ENCODE results near the gene ARRDC4. TPM values are rescaled to one million over a fixed set of nuclear protein-coding genes. Genes with fewer than 3 reads are reported as not detected.

Gene ARRDC4
- total RNA-seq, 1 donor from 2014 or later, result 52.8 TPM

- ATAC-seq (no peak), DNase-seq (no peak)
- no peaks in the 10 kb centered on the region for H3K4me1 ChIP-seq
- intact Hi-C loops (cut with DNase I), result no loop called here
- no peaks in the 10 kb centered on the region for H3K27me3 ChIP-seq (ENCODE audit: low read depth)
- no peak for TF ChIP-seq CTCF (IDR thresholded peaks at IDR 0.05)
- no peak overlapping the region for H3K27ac ChIP-seq
- H3K36me3 ChIP-seq, result no peaks in the 10 kb centered on the region
- H3K9me3 ChIP-seq, result peaks cover 4% of the 10 kb centered on the region
- H3K4me3 ChIP-seq, result no peak overlapping the region
Measured at GRCh38 chr15:97930230-97930629, 30.3 kb upstream of the ARRDC4 start.

- Histone ChIP-seq H3K36me3 (no peaks in the 10 kb centered on the region), H3K4me3 (no peak overlapping the region), H3K27ac (no peak overlapping the region), H3K4me1 (no peaks in the 10 kb centered on the region), H3K9me3 (peaks cover 4% of the 10 kb centered on the region), H3K27me3 (ENCODE audit: low read depth) (no peaks in the 10 kb centered on the region)
- ATAC-seq (no peak), DNase-seq (no peak)
- intact Hi-C loops (cut with DNase I), result no loop called here
- no peak for TF ChIP-seq CTCF (IDR thresholded peaks at IDR 0.05)
Measured at GRCh38 chr15:97931314-97931713, 29.2 kb upstream of the ARRDC4 start.

GRCh38 chr15:97933589-97933988 is 26.9 kb upstream of the ARRDC4 start:
- no peak overlapping the region for H3K27ac ChIP-seq
- no peaks in the 10 kb centered on the region for H3K4me1 ChIP-seq
- no peak for ATAC-seq
- H3K9me3 ChIP-seq, result peaks cover 4% of the 10 kb centered on the region
- intact Hi-C loops (cut with DNase I), result no loop called here
- H3K4me3 ChIP-seq, result no peak overlapping the region
- no peak for TF ChIP-seq CTCF (IDR thresholded peaks at IDR 0.05)
- H3K27me3 ChIP-seq (ENCODE audit: low read depth), result no peaks in the 10 kb centered on the region
- no peak for DNase-seq
- no peaks in the 10 kb centered on the region for H3K36me3 ChIP-seq

GRCh38 chr15:97940993-97941392 is 19.5 kb upstream of the ARRDC4 start:
- no peaks in the 10 kb centered on the region for H3K4me1 ChIP-seq
- H3K9me3 ChIP-seq, result no peaks in the 10 kb centered on the region
- no peak overlapping the region for H3K27ac ChIP-seq
- DNase-seq (no peak), ATAC-seq (no peak)
- no peak overlapping the region for H3K4me3 ChIP-seq
- no peaks in the 10 kb centered on the region for H3K27me3 ChIP-seq (ENCODE audit: low read depth)
- intact Hi-C loops (cut with DNase I), result no loop called here
- no peak for TF ChIP-seq CTCF (IDR thresholded peaks at IDR 0.05)
- no peaks in the 10 kb centered on the region for H3K36me3 ChIP-seq

- no peaks in the 10 kb centered on the region for H3K9me3 ChIP-seq
- no peaks in the 10 kb centered on the region for H3K27me3 ChIP-seq (ENCODE audit: low read depth)
- ATAC-seq (no peak), DNase-seq (no peak)
- H3K36me3 ChIP-seq, result no peaks in the 10 kb centered on the region
- intact Hi-C loops (cut with DNase I), result no loop called here
- no peak for TF ChIP-seq CTCF (IDR thresholded peaks at IDR 0.05)
- no peak overlapping the region for H3K4me3 ChIP-seq
- no peaks in the 10 kb centered on the region for H3K4me1 ChIP-seq
- H3K27ac ChIP-seq, result no peak overlapping the region
Measured at GRCh38 chr15:97941572-97941971, 18.9 kb upstream of the ARRDC4 start.

- no peaks in the 10 kb centered on the region for H3K36me3 ChIP-seq
- no peak overlapping the region for H3K4me3 ChIP-seq
- no peak for TF ChIP-seq CTCF (IDR thresholded peaks at IDR 0.05)
- intact Hi-C loops (cut with DNase I), result no loop called here
- H3K27me3 ChIP-seq (ENCODE audit: low read depth), result no peaks in the 10 kb centered on the region
- no peak for ATAC-seq
- no peaks in the 10 kb centered on the region for H3K4me1 ChIP-seq
- no peaks in the 10 kb centered on the region for H3K9me3 ChIP-seq
- no peak for DNase-seq
- no peak overlapping the region for H3K27ac ChIP-seq
Measured at GRCh38 chr15:97944724-97945123, 15.8 kb upstream of the ARRDC4 start.

All from lower lobe of right lung (tissue), 2 donors.